Naive thymus-derived CD4-positive, alpha-beta T cell (primary cell): ENCODE measurements around the gene HMGN4. TPM values are rescaled to one million over a fixed set of nuclear protein-coding genes. Genes with fewer than 3 reads are reported as not detected.
A peak's percentile ranks its signal among the peaks of the same experiment; 100 is the strongest.
"Not testable (repeated sequence)": the region's sequence is repeated elsewhere in the genome, so short reads cannot be mapped to it uniquely, and the experiment has no call there.

Source experiments
- ATAC-seq: fragments of 150-1000 bp; cut with Tn5 transposase; 2 replicates; pipeline ENCODE4 v1.10.0; 2021; ENCODE audit warnings: mild to moderate bottlenecking, moderate library complexity
- CTCF ChIA-PET: fragments of 350-600 bp; sonication (Branson Sonifier 250); formaldehyde crosslinking; loops from one replicate; lab custom pipeline; 2021; ENCODE audit warnings: antibody characterized with exemption; lab: Charles Lee
- POLR2A ChIA-PET: fragments of 350-600 bp; sonication (Branson Sonifier 250); formaldehyde crosslinking; loops from one replicate; lab custom pipeline; 2021; ENCODE audit warnings: antibody characterized with exemption, inconsistent platforms; lab: Charles Lee
- DNase-seq, 9 donors: peaks; one replicate each; pipeline versions ENCODE4 v3.0.0 to v3.0.0-alpha.2; 2020 to 2022; ENCODE audit warnings: mixed read lengths in 1 of 9
- H3K27ac ChIP-seq: one replicate; pipeline ENCODE4 v1.7.0; 2013; ENCODE audit warnings: mild to moderate bottlenecking, low read depth, low read length, moderate library complexity
- H3K27me3 ChIP-seq, 2 donors: one replicate each; pipeline ENCODE4 v1.7.0; 2013; ENCODE audit warnings: low read length in 2 of 2, mild to moderate bottlenecking in 2 of 2, moderate library complexity in 2 of 2; ENCODE audit not compliant: control insufficient read depth in 2 of 2, insufficient read depth in 2 of 2
- H3K36me3 ChIP-seq, 3 experiments: 1 replicate in 2 of 3; 2 replicates in 1 of 3; pipeline ENCODE4 v1.7.0; 2013; ENCODE audit warnings: low read length in 3 of 3, mild to moderate bottlenecking in 3 of 3, moderate library complexity in 1 of 3; ENCODE audit not compliant: insufficient read depth in 3 of 3, control insufficient read depth in 2 of 3
- H3K4me1 ChIP-seq, 2 donors: one replicate each; pipeline ENCODE4 v1.7.0; 2013; ENCODE audit warnings: low read length in 2 of 2, mild to moderate bottlenecking in 2 of 2, moderate library complexity in 1 of 2; ENCODE audit not compliant: control insufficient read depth in 2 of 2, insufficient read depth in 2 of 2
- H3K4me3 ChIP-seq: 2 replicates; pipeline ENCODE4 v1.7.0; 2013; ENCODE audit warnings: mild to moderate bottlenecking, low read length
- H3K9me3 ChIP-seq, 3 experiments: 1 replicate in 2 of 3; 2 replicates in 1 of 3; pipeline ENCODE4 v1.7.0; 2013; ENCODE audit warnings: low read length in 3 of 3; ENCODE audit not compliant: control insufficient read depth in 2 of 3
- H3K27ac Mint-ChIP-seq, 9 donors: one replicate each; pipeline ENCODE4 v1.8.0; 2020 to 2022; ENCODE audit warnings: mixed read lengths in 9 of 9, mild to moderate bottlenecking in 8 of 9, moderate library complexity in 5 of 9, inconsistent platforms in 2 of 9
- H3K27me3 Mint-ChIP-seq, 5 donors: one replicate each; pipeline ENCODE4 v1.8.0; 2021 to 2022; ENCODE audit warnings: mixed read lengths in 5 of 5, mild to moderate bottlenecking in 1 of 5
- H3K36me3 Mint-ChIP-seq, 5 donors: one replicate each; pipeline ENCODE4 v1.8.0; 2020 to 2022; ENCODE audit warnings: mixed read lengths in 5 of 5, mild to moderate bottlenecking in 3 of 5, inconsistent platforms in 1 of 5
- H3K4me1 Mint-ChIP-seq, 7 donors: one replicate each; pipeline ENCODE4 v1.8.0; 2020 to 2022; ENCODE audit warnings: mixed read lengths in 7 of 7, mild to moderate bottlenecking in 3 of 7, inconsistent platforms in 1 of 7
- H3K4me3 Mint-ChIP-seq, 10 donors: one replicate each; pipeline ENCODE4 v1.8.0; 2020 to 2022; ENCODE audit warnings: mild to moderate bottlenecking in 10 of 10, mixed read lengths in 10 of 10, moderate library complexity in 6 of 10, inconsistent platforms in 2 of 10
- H3K9me3 Mint-ChIP-seq, 11 donors: one replicate each; pipeline ENCODE4 v1.8.0; 2020 to 2022; ENCODE audit warnings: mixed read lengths in 11 of 11, mild to moderate bottlenecking in 4 of 11, inconsistent platforms in 1 of 11, moderate library complexity in 1 of 11
- intact Hi-C, 2 donors: fragments of 100-400 bp; cut with micrococcal nuclease; formaldehyde crosslinking; loops; one replicate each; pipeline ENCODE4 v1.15.1; 2023
- polyA plus RNA-seq, 2 donors: library from polyadenylated mRNA; unstranded; fragments of 300-500 nt; fragmentation: Illumina TruSeq; gene quantifications; one replicate each; pipeline ENCODE4 v1.2.3, GENCODE V29; 2021
- total RNA-seq, 6 experiments: library from RNA in 5 of 6; stranded (reverse) in 5 of 6; gene quantifications; 1 replicate in 5 of 6; 2 replicates in 1 of 6; pipeline ENCODE4 v1.2.3 and lab custom pipeline; 2021 to 2026

HMGN4 gene
- total and polyA plus RNA-seq, 7 experiments from 2014 or later = 37.6 to 154 (median 90.2) TPM

- DNase-seq = no peak
- H3K9me3 ChIP-seq = no peaks in the 10 kb centered on the region
- H3K27ac ChIP-seq = no peak overlapping the region
- H3K27me3 ChIP-seq = peaks cover 6 to 9% of the 10 kb centered on the region in 2 donors
- CTCF ChIA-PET = no interaction called here
- H3K27me3 Mint-ChIP-seq = peaks cover 8 to 33% (median 11%) of the 10 kb centered on the region in 5 donors
- no peaks in the 10 kb centered on the region for H3K36me3 Mint-ChIP-seq
- H3K4me3 Mint-ChIP-seq = no peak overlapping the region
- H3K36me3 ChIP-seq = no peaks in the 10 kb centered on the region
- intact Hi-C loops = no loop called here
- POLR2A ChIA-PET = no interaction called here
- H3K4me1 ChIP-seq = no peaks in the 10 kb centered on the region
- ATAC-seq = no peak
- H3K4me3 ChIP-seq = no peak overlapping the region
- H3K27ac Mint-ChIP-seq = no peak overlapping the region
- peaks cover 0 to 2% (median 0%) of the 10 kb centered on the region in 11 donors for H3K9me3 Mint-ChIP-seq
- peaks cover 0 to 1% (median 0%) of the 10 kb centered on the region in 7 donors for H3K4me1 Mint-ChIP-seq
These were observed 30.5 kb upstream of the HMGN4 start for GRCh38 chr6:26507658-26508057.

- H3K4me3 ChIP-seq, H3K27me3 ChIP-seq, intact Hi-C loops, H3K27ac Mint-ChIP-seq, H3K36me3 ChIP-seq, H3K36me3 Mint-ChIP-seq, H3K4me1 Mint-ChIP-seq, H3K4me1 ChIP-seq, H3K9me3 ChIP-seq, H3K27ac ChIP-seq, ATAC-seq, H3K4me3 Mint-ChIP-seq, CTCF ChIA-PET, H3K9me3 Mint-ChIP-seq, DNase-seq: not testable (repeated sequence)
- POLR2A ChIA-PET = interaction anchor here (1.4 kb wide), 1 partner anchor 9 kb away, joined by 3 read pairs; no protein-coding TSS in a partner anchor
- H3K27me3 Mint-ChIP-seq = peaks cover 0 to 21% (median 0%) of the 10 kb centered on the region in 5 donors
These were observed 27.1 kb upstream of the HMGN4 start for GRCh38 chr6:26511033-26511432.

GRCh38 chr6:26514984-26515383, 23.2 kb upstream of the HMGN4 start:
- ChIA-PET CTCF (no interaction called here), POLR2A (interaction anchor here (1.2 to 1.3 kb wide), 2 partner anchors 23 to 41 kb away, joined by 3 to 5 read pairs; partner anchors contain the start of gene HMGN4)
- Histone ChIP-seq H3K4me1 (peaks cover 3% of the 10 kb centered on the region in 2 donors), H3K27ac (no peak overlapping the region), H3K27me3 (peaks cover 0 to 3% of the 10 kb centered on the region in 2 donors), H3K4me3 (no peak overlapping the region), H3K9me3 (no peaks in the 10 kb centered on the region), H3K36me3 (no peaks in the 10 kb centered on the region)
- Mint-ChIP-seq H3K4me3 (no peak overlapping the region), H3K36me3 (no peaks in the 10 kb centered on the region), H3K9me3 (no peaks in the 10 kb centered on the region), H3K27ac (no peak overlapping the region), H3K27me3 (peaks cover 0 to 5% (median 0%) of the 10 kb centered on the region in 5 donors), H3K4me1 (peaks cover 0 to 5% (median 3%) of the 10 kb centered on the region in 7 donors)
- DNase-seq = no peak
- intact Hi-C loops = no loop called here
- no peak for ATAC-seq

- no peak overlapping the region for H3K4me3 Mint-ChIP-seq
- Histone ChIP-seq H3K4me1 (peaks cover 8% of the 10 kb centered on the region in 2 donors), H3K36me3 (no peaks in the 10 kb centered on the region), H3K27me3 (peaks cover 0 to 2% of the 10 kb centered on the region in 2 donors), H3K4me3 (no peak overlapping the region), H3K27ac (no peak overlapping the region), H3K9me3 (no peaks in the 10 kb centered on the region)
- no peak for DNase-seq
- H3K27ac Mint-ChIP-seq = no peak overlapping the region
- ChIA-PET POLR2A (no interaction called here), CTCF (no interaction called here)
- H3K9me3 Mint-ChIP-seq = peaks cover 0 to 9% (median 0%) of the 10 kb centered on the region in 11 donors
- peaks cover 6 to 16% (median 15%) of the 10 kb centered on the region in 7 donors for H3K4me1 Mint-ChIP-seq
- ATAC-seq = no peak
- peaks cover 0 to 5% (median 0%) of the 10 kb centered on the region in 5 donors for H3K27me3 Mint-ChIP-seq
- peaks cover 0 to 5% (median 0%) of the 10 kb centered on the region in 5 donors for H3K36me3 Mint-ChIP-seq
- intact Hi-C loops = no loop called here
These were observed 21.4 kb upstream of the HMGN4 start for GRCh38 chr6:26516481-26517427.

- no peak overlapping the region for H3K4me3 Mint-ChIP-seq
- ChIA-PET POLR2A (interaction anchor here (0.6 to 4.7 kb wide), 13 partner anchors 8 to 86 kb away, joined by 3 to 51 read pairs (median 3); partner anchors contain the start of gene HMGN4), CTCF (interaction anchor here (0.6 to 1.1 kb wide), 3 partner anchors 45 to 50 kb away, joined by 3 to 7 read pairs (median 3); no protein-coding TSS in a partner anchor)
- Histone ChIP-seq H3K4me3 (no peak overlapping the region), H3K27ac (no peak overlapping the region), H3K9me3 (no peaks in the 10 kb centered on the region), H3K27me3 (no peaks in the 10 kb centered on the region), H3K36me3 (no peaks in the 10 kb centered on the region), H3K4me1 (peaks cover 8 to 15% of the 10 kb centered on the region in 2 donors)
- DNase-seq (no peak), ATAC-seq (no peak)
- peaks cover 0 to 9% (median 0%) of the 10 kb centered on the region in 11 donors for H3K9me3 Mint-ChIP-seq
- peaks cover 0 to 5% (median 0%) of the 10 kb centered on the region in 5 donors for H3K36me3 Mint-ChIP-seq
- intact Hi-C loops = no loop called here
- H3K27ac Mint-ChIP-seq = peak overlapping the region in 2 of 9 donors; percentile 72 to 97
- peaks cover 6 to 37% (median 34%) of the 10 kb centered on the region in 7 donors for H3K4me1 Mint-ChIP-seq
- peaks cover 0 to 2% (median 0%) of the 10 kb centered on the region in 5 donors for H3K27me3 Mint-ChIP-seq
These were observed 18.8 kb upstream of the HMGN4 start for GRCh38 chr6:26519359-26519758.

GRCh38 chr6:26520237-26520849, 17.8 kb upstream of the HMGN4 start:
- ChIA-PET POLR2A (interaction anchor here (0.7 to 4.7 kb wide), 15 partner anchors 9 to 212 kb away, joined by 3 to 51 read pairs (median 3); partner anchors contain the start of gene HMGN4), CTCF (no interaction called here)
- peak overlapping the region; percentile 73 to 100 (median 85) for H3K4me3 Mint-ChIP-seq
- peaks cover 6 to 42% (median 35%) of the 10 kb centered on the region in 7 donors for H3K4me1 Mint-ChIP-seq
- H3K9me3 ChIP-seq = no peaks in the 10 kb centered on the region
- no peaks in the 10 kb centered on the region for H3K36me3 ChIP-seq
- peak overlapping the region; percentile 92 to 98 (median 96) for H3K27ac Mint-ChIP-seq
- H3K27me3 ChIP-seq = no peaks in the 10 kb centered on the region
- ATAC-seq (peak; percentile 17), DNase-seq (peak in 2 of 9 donors; percentile 29 to 30)
- H3K4me1 ChIP-seq = peaks cover 8 to 15% of the 10 kb centered on the region in 2 donors
- intact Hi-C loops = loop anchor here (1.0 to 10.0 kb wide), 5 partner anchors 46 to 857 kb away; partner anchors contain the start of genes BTN2A1 (in 2 of the 2) and BTN3A1 (in 1 of the 2)
- H3K36me3 Mint-ChIP-seq = peaks cover 0 to 5% (median 0%) of the 10 kb centered on the region in 5 donors
- peak overlapping the region; percentile 73 for H3K27ac ChIP-seq
- H3K27me3 Mint-ChIP-seq = peaks cover 0 to 2% (median 0%) of the 10 kb centered on the region in 5 donors
- H3K4me3 ChIP-seq = peak overlapping the region; percentile 67
- H3K9me3 Mint-ChIP-seq = peaks cover 0 to 9% (median 0%) of the 10 kb centered on the region in 11 donors
